Nephron (organoid): ENCODE data around the gene STAG3.
A peak's percentile ranks its signal among the peaks of the same experiment; 100 is the strongest.

Experiments
- H3K27ac Mint-ChIP-seq, 3 experiments: 2 replicates each; pipeline ENCODE4 v1.8.0; 2020; ENCODE audit warnings: mixed read lengths in 3 of 3, mild to moderate bottlenecking in 2 of 3, moderate library complexity in 1 of 3
- H3K27me3 Mint-ChIP-seq: 2 replicates; pipeline ENCODE4 v1.8.0; 2021; ENCODE audit warnings: low read depth, mild to moderate bottlenecking, moderate library complexity, mixed read lengths
- H3K36me3 Mint-ChIP-seq: 2 replicates; pipeline ENCODE4 v1.8.0; 2020; ENCODE audit warnings: low read depth, mixed read lengths
- H3K4me1 Mint-ChIP-seq: 2 replicates; pipeline ENCODE4 v1.8.0; 2020; ENCODE audit warnings: mixed read lengths
- H3K4me3 Mint-ChIP-seq, 3 experiments: 2 replicates each; pipeline ENCODE4 v1.8.0; 2020; ENCODE audit warnings: mild to moderate bottlenecking in 3 of 3, mixed read lengths in 3 of 3, moderate library complexity in 2 of 3
- H3K9me3 Mint-ChIP-seq: 2 replicates; pipeline ENCODE4 v1.8.0; 2020; ENCODE audit warnings: mixed read lengths
- TF ChIP-seq, protein P1 (sequence below), 3 experiments: fragments of 200-600 bp; sonication (generic); IDR thresholded peaks; one replicate each; pipeline ENCODE4 v1.5.0; 2021; ENCODE audit warnings: antibody characterized with exemption in 3 of 3; ENCODE audit not compliant: unreplicated experiment in 3 of 3

STAG3 gene

DNA sequence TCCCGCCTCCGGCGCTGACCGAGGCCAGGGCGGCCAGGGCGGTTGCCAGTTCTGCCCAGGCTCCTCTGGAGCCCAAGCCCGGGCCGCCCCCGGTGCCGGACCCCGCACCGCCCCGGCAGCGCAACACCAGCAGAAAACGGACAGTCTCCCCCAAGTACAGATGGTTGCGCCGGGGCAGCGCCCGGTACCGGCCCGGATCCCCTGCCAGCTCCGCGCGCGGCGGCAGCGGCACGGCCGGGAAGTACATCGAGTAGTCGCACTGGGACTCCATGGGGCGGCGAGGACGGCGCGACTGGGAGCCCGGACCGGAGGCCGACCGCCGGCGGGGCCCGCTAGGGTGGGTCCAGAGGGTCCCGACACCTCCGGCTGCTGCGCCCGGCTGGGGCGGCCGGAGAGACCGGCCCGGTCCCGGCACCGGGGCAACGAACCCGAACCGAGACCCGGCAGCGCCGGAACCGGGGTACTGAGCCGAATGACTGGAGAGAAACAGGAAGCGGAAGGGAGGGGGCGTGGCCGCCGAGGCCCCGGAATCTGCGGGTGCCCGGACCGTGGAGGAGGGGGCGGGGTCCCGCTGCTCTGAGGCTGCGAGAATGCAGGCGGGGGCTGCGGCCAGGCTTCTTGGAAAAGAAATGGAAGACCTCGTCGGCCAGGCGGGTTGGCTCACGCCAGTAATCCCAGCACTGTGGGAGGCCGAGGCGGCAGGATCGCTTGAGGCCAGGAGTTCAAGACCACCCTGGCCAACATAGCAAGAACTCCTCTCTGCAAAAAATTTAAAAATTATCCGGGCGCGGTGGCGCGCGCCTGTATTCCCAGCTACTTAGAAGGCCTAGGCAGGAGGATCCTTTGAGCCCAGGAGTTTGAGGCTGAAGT is 19.3 kb upstream of the STAG3 start, which contains the start of gene TRAPPC14:
Gene TRAPPC14, minus strand, starts transcription at position 495 of the 870 bp plus-strand sequence. Its CDS starts 224 bp downstream, at position 271.
- Mint-ChIP-seq H3K36me3 (peaks cover 12% of the 10 kb centered on the region), H3K27ac (peak within 1 kb of the TSS; percentile 90 to 97 (median 95)), H3K4me3 (peak within 1 kb of the TSS; percentile 85 to 89 (median 89)), H3K4me1 (peaks cover 15% of the 10 kb centered on the region), H3K9me3 (no peaks in the 10 kb centered on the region), H3K27me3 (no peaks in the 10 kb centered on the region)
- TF ChIP-seq, protein P1, sequence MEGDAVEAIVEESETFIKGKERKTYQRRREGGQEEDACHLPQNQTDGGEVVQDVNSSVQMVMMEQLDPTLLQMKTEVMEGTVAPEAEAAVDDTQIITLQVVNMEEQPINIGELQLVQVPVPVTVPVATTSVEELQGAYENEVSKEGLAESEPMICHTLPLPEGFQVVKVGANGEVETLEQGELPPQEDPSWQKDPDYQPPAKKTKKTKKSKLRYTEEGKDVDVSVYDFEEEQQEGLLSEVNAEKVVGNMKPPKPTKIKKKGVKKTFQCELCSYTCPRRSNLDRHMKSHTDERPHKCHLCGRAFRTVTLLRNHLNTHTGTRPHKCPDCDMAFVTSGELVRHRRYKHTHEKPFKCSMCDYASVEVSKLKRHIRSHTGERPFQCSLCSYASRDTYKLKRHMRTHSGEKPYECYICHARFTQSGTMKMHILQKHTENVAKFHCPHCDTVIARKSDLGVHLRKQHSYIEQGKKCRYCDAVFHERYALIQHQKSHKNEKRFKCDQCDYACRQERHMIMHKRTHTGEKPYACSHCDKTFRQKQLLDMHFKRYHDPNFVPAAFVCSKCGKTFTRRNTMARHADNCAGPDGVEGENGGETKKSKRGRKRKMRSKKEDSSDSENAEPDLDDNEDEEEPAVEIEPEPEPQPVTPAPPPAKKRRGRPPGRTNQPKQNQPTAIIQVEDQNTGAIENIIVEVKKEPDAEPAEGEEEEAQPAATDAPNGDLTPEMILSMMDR (IDR thresholded peaks at IDR 0.05; ENCODE audit: unreplicated experiment in 3 of 3): no peak

DNA sequence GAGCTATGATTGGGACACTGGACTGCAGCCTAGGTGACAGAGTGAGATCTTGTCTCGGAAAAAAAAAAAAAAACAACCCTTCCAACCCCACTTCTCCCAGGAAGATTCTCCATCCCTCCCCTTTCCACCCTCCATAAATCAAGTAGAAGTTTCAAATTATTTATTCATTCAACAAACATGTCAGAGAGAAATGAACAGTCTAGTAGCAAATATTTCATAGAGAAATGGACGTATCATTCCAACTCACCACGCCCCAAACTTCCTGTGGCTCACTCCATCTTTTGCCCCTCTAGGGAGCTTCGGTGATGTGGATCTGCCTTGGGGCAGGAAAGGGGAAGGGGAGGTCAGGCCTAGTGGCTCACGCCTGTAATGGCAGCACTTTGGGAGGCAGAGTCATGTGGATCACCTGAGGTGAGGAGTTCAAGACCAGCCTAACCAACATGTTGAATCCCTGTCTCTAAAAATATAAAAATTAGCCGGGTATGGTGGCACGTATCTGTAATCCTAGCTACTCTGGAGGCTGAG is 18.6 kb upstream of the STAG3 start:
- Mint-ChIP-seq H3K4me3 (peak overlapping the region; percentile 85 to 88 (median 85)), H3K27ac (peak overlapping the region; percentile 90 to 97 (median 95)), H3K27me3 (no peaks in the 10 kb centered on the region)

DNA sequence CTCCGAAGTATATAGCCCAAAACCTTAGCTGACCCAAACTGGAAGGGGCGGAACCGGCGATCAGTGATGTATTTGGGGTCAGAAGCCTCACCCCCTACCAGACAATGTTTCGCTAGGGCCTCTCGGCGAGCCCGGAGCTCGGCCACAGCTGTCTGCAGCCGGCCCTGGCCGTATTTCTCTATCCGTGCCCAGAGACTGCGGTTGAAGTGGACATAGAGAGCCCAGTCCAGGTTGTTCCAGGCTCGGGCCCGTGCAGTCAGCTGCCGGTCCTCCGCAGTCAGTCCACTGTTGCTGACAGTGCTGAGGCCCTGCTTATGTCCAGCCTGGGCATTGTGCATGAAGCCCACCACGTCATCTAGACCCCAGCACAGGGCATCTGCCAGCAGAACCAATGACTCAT is 17.7 kb upstream of the STAG3 start:
- peaks cover 3% of the 10 kb centered on the region for H3K36me3 Mint-ChIP-seq

More for the DNA sequence above, 18.6 kb upstream of the STAG3 start:
- no peaks in the 10 kb centered on the region for H3K9me3 Mint-ChIP-seq
- H3K4me1 Mint-ChIP-seq: peaks cover 15% of the 10 kb centered on the region
- TF ChIP-seq, protein P1 (IDR thresholded peaks at IDR 0.05; ENCODE audit: unreplicated experiment in 3 of 3): no peak
- peaks cover 5% of the 10 kb centered on the region for H3K36me3 Mint-ChIP-seq

DNA sequence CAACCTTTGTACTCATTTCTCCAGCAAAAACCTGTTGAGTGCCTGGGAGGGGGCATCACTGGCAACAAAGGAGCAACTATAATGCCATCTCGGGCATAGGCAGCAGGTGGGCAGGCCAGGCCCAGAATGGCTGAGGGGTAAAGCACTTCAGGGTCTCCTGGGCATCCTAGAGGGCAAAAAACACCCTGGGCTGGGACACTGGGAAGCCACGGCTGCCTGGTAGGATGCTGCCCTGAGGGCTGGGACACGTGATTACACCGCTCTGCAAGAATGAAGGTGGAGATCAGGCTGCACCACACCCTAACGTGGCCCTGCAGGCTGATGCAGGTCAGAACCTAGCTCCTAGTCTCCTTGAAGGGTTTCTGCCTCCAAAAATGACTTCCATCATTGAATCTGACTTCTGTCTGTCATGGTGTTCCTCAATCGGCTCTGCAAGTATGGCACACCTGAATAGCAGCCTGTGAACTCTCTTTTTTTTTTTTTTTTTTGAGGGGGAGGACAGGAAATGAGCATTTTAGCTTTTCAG is 14.6 kb upstream of the STAG3 start:
- H3K4me3 Mint-ChIP-seq: no peak overlapping the region
- peaks cover 27% of the 10 kb centered on the region for H3K4me1 Mint-ChIP-seq
- no peaks in the 10 kb centered on the region for H3K9me3 Mint-ChIP-seq
- H3K36me3 Mint-ChIP-seq: no peaks in the 10 kb centered on the region
- H3K27me3 Mint-ChIP-seq: peaks cover 15% of the 10 kb centered on the region
- TF ChIP-seq, protein P1 (IDR thresholded peaks at IDR 0.05; ENCODE audit: unreplicated experiment in 3 of 3): no peak
- H3K27ac Mint-ChIP-seq: peak overlapping the region in 1 of 3 experiments; percentile 19

More for the DNA sequence above, 17.7 kb upstream of the STAG3 start:
- no peaks in the 10 kb centered on the region for H3K27me3 Mint-ChIP-seq
- H3K27ac Mint-ChIP-seq: peak overlapping the region in 2 of 3 experiments; percentile 70 to 90
- peak overlapping the region; percentile 85 to 88 (median 85) for H3K4me3 Mint-ChIP-seq
- H3K9me3 Mint-ChIP-seq: no peaks in the 10 kb centered on the region
- TF ChIP-seq, protein P1 (IDR thresholded peaks at IDR 0.05; ENCODE audit: unreplicated experiment in 3 of 3): no peak
- H3K4me1 Mint-ChIP-seq: peaks cover 15% of the 10 kb centered on the region

DNA sequence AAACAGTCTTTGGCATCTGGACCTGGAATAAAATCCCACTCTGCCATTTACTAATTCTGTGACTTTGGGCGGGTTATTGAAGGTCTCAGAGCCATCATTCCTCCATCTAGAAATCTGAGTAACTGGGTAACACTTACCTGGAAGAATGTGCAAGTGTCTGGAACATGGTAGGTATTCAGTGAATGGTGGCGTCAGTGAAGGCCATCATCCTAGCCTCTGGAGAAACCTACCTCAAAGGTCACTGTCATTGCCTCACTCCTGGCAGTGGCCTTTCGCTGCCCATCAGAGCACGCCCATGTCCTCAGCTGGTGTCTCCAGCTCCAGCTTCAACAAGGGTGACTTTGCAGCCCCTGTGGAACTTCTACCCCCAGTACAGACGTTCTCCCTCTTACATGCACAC is 13.8 kb upstream of the STAG3 start:
- peaks cover 23% of the 10 kb centered on the region for H3K27me3 Mint-ChIP-seq
- no peaks in the 10 kb centered on the region for H3K9me3 Mint-ChIP-seq
- no peaks in the 10 kb centered on the region for H3K36me3 Mint-ChIP-seq
- H3K4me3 Mint-ChIP-seq: no peak overlapping the region
- peaks cover 33% of the 10 kb centered on the region for H3K4me1 Mint-ChIP-seq
- TF ChIP-seq, protein P1 (IDR thresholded peaks at IDR 0.05; ENCODE audit: unreplicated experiment in 3 of 3): no peak
- H3K27ac Mint-ChIP-seq: no peak overlapping the region
